GM21723 (cell line): ENCODE results near the gene TCFL5.
"Not testable (repeated sequence)": the region's sequence is repeated elsewhere in the genome, so short reads cannot be mapped to it uniquely, and the experiment has no call there.

Experiments
- ATAC-seq: cut with Tn5 transposase; IDR thresholded peaks from one replicate; pipeline ENCODE4 v1.9.1; 2021; ENCODE audit warnings: mild to moderate bottlenecking, moderate library complexity; ENCODE audit not compliant: unreplicated experiment

TCFL5 gene

GRCh38 chr20:62880935-62881661 lies 19.5 kb upstream of the TCFL5 start:
- ATAC-seq: no peak

GRCh38 chr20:62880147-62880934 lies 18.7 kb upstream of the TCFL5 start:
- no peak for ATAC-seq

GRCh38 chr20:62879275-62880146 lies 17.9 kb upstream of the TCFL5 start:
- ATAC-seq: no peak

- no peak for ATAC-seq
Observed at GRCh38 chr20:62878244-62879038, 16.8 kb upstream of the TCFL5 start.

DNA sequence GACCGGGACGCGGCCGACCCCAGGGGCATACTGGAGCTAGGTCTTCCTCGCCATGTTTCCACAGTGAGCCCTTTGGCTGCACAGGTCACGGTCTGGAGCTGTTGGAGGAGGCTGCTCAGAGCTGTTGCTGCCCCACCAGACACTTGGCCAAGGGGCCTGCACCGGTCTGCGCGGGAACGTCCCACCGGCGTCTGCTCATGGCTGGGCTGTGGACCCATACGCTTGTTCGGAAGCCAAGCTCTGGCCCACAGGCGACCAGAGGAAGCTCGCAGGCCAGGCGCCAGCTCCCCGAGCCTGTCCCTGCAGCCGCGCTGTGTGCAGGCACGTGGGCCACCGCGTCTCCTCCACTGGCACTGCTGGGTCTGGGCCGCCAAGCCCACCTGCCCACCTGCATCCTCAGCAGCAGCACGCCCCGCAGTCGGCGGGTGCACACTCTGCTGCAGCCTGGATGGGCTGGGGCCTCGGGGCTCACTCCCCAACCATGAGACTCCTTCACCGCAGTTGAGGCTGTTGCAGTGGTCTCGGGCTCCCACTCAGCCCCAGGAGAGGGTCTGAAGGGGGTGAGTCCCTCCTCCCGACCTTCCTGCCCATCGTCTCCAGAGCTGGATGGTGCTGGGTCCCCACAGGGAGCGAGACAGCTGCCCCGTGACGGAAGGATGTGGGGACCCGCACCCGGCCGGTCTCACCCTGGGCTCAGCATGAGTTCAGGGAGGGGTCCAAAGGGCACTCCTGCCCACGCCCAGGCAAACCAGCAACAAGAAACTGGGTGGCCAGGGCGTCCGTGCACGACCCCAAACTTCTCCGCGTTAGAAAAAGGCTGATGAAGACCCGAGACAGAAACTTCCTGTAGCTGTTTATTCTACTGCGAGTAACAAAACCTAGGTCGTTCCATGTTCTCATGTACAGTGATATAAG lies 15.5 kb upstream of the TCFL5 start:
- no peak for ATAC-seq

GRCh38 chr20:62876501-62876901 lies 14.9 kb upstream of the TCFL5 start:
- no peak for ATAC-seq

- ATAC-seq: no peak
Observed at GRCh38 chr20:62875419-62876361, 14.1 kb upstream of the TCFL5 start.

DNA sequence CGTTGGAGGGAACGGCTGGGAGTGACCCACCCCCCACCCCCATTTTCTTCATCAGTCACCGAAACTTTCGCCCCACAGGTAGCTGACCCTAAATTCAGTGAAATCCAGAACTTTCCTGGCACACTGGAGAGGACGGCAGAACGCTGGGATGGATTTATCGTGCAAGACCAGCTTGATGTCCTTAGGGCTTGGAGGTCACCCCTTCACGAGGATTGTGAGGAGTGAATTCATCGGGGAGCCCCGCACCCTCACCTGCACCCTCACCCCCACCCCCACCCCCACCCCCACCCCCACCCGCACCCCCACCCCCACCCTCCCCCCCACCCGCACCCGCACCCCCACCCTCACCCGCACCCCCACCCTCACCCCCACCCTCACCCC lies 13.3 kb upstream of the TCFL5 start:
- no peak for ATAC-seq

GRCh38 chr20:62873681-62874031 lies 12.0 kb upstream of the TCFL5 start:
- ATAC-seq: not testable (repeated sequence)

GRCh38 chr20:62873280-62873679 lies 11.7 kb upstream of the TCFL5 start:
- no peak for ATAC-seq

GRCh38 chr20:62872862-62873261 lies 11.2 kb upstream of the TCFL5 start:
- no peak for ATAC-seq

GRCh38 chr20:62872184-62872847 lies 10.7 kb upstream of the TCFL5 start:
- ATAC-seq: no peak

GRCh38 chr20:62864207-62864606 lies 2.6 kb upstream of the TCFL5 start:
- no peak for ATAC-seq

GRCh38 chr20:62860924-62861691 lies 514 bp downstream of the TCFL5 start:
- ATAC-seq: peak; percentile 41

- no peak for ATAC-seq
Observed at GRCh38 chr20:62860391-62860923, 1.2 kb downstream of the TCFL5 start.

DNA sequence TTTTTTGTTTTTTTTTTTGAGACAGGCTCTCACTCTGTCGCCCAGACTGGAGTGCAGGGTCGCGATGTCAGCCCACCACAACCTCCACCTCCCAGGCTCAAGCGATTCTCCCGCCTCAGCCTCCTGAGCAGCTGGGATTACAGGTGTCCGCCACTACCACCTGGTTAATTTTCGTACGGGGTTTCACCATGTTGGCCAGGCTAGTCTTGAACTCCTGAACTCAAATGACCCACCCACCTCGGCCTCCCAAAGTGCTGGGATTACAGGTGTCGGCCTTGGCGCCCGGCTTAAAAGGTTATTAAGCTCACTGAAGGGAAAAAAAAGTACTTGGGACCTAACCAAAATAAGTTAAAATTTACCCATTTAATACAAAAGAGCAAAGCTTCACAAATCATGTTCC lies 1.9 kb downstream of the TCFL5 start:
- no peak for ATAC-seq
